DMS53 (cell line): Measurements from ENCODE around the gene MAML2.
A peak's percentile ranks its signal among the peaks of the same experiment; 100 is the strongest.

Experiments used
- DNase-seq: peaks from one replicate; lab custom pipeline; 2025; lab: John Stamatoyannopoulos, UW

MAML2 gene

GRCh38 chr11:96008161-96008720, 334.8 kb downstream of the MAML2 start:
- no peak for DNase-seq

- DNase-seq: no peak
Measured at GRCh38 chr11:96006037-96006436, 337.0 kb downstream of the MAML2 start.

- DNase-seq: no peak
Measured at GRCh38 chr11:96004862-96005261, 338.1 kb downstream of the MAML2 start.

GRCh38 chr11:96002754-96003290, 340.2 kb downstream of the MAML2 start:
- DNase-seq: no peak

GRCh38 chr11:96002339-96002738, 340.7 kb downstream of the MAML2 start:
- DNase-seq: no peak

DNA sequence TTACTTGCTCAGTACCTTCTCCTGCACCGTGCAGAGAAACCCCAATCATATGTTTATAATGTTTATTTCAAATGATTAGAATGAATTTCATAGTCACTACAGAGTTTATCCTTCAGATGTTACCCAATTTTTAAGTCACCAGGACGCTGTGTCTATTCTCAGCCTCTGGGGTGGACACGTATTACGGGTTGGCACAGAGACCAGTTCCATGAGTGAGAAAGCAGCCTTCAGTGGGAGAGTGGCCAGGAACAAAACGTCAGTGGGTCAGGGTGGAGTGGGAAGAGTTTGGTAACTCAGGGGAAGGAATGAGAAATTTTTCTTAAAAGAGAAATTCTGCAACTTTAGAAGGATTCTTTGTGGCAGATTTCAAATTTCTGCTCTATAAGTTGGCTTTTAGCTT, 342.0 kb downstream of the MAML2 start:
- no peak for DNase-seq

GRCh38 chr11:95999711-96000406, 343.1 kb downstream of the MAML2 start:
- DNase-seq: no peak

DNA sequence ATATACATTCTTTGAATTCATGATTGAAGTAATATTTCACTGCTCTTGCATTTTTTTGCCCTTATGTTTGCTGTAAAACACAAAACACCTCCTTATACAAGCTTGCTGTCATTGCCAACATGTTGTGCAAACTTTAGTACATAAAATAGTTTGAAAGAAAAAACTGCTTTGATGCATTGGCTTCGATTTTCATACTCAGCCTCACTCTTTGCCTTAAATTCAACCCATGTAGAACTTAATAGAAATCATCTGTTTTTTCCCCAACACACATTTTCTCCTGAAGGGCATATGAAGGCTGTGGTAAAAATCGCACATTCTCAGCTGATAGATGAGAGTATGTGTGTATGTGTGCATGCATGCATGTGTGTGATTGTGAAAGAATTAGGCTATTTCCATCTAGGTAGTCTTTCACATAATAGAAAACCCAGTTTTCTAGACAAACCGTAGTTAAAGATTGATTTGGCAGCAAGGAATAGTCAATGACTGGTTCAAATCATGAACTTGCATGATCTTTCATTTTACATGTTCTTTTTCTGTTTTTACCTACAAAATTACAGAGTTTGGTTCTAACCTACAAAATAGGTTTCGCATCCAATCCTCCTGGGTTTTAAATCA, 346.3 kb downstream of the MAML2 start:
- no peak for DNase-seq

DNA sequence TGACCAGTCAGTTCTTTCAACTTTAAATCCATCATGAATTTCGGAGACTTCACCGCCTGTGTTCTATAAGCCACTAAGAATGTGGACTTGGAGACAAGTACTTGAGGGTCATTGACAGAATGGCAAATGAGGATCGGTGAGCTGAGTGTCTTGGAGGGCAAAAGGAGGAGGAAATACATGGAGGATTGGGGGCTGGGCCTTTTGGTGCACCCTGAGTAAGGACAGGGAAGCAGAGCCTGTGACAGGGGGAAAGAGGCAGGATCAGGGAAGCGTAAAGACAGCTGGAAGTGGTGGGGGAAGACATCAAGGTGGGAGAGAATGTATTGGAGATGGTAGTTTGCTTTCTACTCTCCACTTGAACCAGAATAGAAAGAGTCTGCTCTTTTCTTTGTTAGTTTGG, 348.7 kb downstream of the MAML2 start:
- no peak for DNase-seq

GRCh38 chr11:95993438-95994298, 349.3 kb downstream of the MAML2 start:
- no peak for DNase-seq

DNA sequence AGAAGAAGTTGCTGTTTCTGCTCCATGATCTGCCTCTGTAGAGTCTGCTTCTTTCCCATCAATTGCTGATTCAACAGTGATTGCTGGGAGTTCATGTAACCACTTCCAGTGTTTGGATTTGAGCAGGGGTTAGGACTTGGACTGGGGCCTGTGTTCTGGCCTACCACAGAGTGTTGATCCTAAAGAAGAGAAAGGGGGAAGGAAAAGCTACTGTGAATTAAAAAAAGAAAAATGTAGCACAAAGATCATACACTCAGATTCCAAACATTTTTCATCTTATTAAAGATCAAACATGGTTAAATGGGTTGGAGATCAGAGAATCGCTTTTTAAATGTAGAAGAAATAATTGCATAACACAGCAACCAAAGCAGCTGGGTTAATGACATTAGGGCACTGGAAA, 351.4 kb downstream of the MAML2 start:
- no peak for DNase-seq

- DNase-seq: no peak
Measured at GRCh38 chr11:95991101-95991500, 351.9 kb downstream of the MAML2 start.

GRCh38 chr11:95989780-95990179, 353.2 kb downstream of the MAML2 start:
- no peak for DNase-seq

DNA sequence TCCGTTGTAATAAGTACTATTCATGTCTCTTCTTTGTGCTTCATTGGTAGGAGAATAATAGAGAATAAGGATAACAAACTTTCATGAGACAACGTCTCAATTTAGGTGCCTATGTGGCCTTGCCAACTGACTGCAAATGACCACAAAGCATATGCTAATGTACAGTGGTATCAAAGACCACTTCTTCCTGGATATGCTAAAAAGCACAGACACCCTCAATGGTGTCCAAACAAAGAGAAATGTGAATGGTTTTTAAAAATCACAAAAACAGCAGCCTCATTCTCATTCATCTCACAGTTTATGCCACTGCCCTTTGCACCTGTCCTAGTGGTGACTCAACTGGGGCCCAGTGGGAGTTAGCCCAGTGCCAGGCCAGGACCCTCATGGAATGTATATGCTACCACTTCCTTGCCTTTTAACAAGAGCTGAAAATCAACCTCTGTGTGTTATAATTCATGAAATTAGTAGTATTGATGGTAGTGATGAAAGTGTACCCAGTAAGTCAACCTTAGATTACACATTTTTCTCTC, 353.9 kb downstream of the MAML2 start:
- no peak for DNase-seq

DNA sequence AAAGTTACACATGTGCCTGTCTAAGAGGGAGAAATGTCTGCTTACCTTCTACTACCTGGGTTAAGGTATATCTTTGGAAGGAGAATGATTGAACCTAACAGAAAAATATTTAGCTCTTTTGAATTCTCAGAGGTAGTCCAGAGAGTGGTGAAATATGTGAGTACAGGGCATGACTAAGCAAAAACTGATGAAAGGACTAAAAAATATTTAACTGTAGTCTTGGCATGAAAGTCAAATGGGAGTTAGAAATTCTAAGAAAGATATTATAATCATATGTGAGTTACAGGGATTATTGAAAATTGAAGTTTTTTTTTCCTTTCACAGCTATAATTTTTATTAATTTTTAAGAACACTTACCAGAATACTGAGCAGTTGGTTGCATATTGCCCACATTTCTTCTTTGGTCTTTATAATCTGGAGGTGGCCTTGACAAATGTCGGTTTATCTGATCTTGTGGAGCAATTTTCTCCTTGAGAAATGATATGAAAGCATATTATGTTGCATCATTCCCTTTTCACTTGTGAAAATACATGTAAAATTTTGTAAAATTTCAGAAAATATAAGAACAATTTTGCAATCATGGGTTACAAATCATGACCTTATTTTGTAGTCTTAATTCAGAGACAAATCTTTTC, 357.7 kb downstream of the MAML2 start:
- DNase-seq: peak; percentile 12

DNA sequence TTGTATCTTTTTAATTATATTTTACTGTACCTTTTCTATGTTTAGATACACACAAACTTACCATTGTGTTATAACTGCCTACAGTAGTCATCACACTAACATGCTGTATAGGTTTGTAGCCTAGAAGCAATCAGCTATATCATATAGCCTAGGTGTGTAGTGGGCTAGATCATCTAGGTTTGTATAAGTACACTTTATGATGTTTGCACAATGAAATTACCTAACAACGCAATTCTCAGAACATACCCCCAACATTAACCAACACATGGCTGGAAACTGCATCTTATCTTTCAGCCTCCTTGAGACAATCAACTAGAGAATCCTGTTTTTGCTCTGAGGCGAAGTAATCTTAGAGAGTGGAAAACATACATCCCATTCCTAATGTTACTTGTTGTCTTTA, 358.9 kb downstream of the MAML2 start:
- no peak for DNase-seq

DNA sequence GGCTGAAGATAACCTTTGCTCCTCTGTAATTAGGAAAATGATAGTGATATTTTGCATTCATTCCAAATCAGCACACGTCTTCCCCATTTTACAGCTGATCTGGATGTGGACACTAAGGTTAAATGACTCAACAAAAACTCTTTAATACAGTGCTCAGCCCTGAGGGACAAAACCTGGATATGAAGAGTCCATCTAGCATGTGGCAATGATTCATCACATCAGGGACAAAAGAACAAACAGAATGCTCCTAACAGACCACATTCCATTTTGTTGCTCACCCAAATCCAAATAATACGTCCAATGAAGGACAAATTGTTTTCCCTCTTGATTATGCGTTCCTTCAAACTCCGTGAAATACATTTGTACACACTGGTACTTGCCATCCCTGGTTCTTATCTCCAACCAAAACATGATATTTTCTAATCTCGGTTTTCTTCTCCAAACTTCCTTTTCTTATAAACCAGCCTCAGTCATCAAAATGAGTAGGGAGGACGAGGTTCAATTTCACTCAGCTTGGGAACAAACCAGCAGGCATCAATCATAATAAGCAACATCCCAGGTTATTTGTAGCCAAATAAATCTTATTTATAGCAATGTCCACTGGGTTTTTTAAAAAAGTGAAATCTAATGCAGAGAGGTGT, 365.3 kb downstream of the MAML2 start:
- DNase-seq: peak; percentile 58

DNA sequence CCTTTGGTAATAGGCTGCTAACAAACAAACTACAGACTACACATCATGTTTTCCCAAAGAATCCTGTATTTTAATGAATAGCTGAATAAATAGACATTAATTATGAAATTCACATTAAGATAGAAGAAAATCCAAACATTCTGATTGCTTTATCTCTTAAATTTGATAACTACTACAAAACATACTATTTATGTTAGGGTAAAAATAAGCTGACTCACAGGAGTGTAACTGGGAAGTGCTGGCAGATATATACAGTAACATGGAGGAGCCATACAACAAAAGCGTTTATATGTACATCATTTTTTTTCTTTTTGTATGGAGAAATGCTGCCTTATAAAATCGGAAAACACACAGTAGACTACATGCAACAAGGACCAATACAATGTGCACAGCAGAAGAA, 366.4 kb downstream of the MAML2 start:
- no peak for DNase-seq

GRCh38 chr11:95975343-95975742, 367.7 kb downstream of the MAML2 start:
- DNase-seq: peak; percentile 22

DNA sequence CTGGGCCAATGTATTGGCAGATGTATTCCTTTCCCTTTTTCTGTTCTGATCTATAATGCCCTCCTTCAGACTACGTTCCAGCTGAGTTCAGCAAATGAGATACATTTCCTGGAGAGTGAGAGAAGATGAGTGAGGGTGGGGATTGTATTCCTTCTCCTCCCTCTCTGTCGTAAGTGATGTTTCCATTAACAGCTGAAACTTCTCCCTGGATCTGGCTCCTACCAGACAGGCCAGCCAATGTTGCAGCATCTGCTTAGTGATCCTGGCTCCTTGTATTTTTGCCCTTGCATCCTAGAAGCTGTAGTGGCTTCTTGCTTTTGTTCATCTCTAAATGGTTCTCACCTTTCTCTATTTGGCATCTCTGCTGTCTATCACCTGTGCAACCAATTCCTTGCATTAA, 370.9 kb downstream of the MAML2 start:
- no peak for DNase-seq

- DNase-seq: peak; percentile 18
Measured at GRCh38 chr11:95968585-95968984, 374.4 kb downstream of the MAML2 start.
